Testis (tissue), 3 donors: ENCODE measurements around the gene MYOM1. TPM values are rescaled to one million over a fixed set of nuclear protein-coding genes. Genes with fewer than 3 reads are reported as not detected.

Experiments
- DNase-seq: peaks from one replicate; pipeline ENCODE4 v3.0.0-alpha.2; 2019
- H3K27ac ChIP-seq, 2 donors: fragments of 200-600 bp; sonication (generic); one replicate each; pipeline ENCODE4 v1.5.1; 2019
- H3K27me3 ChIP-seq: fragments of 200-600 bp; sonication (generic); one replicate; pipeline ENCODE4 v1.5.1; 2019
- H3K36me3 ChIP-seq: fragments of 200-600 bp; sonication (generic); one replicate; pipeline ENCODE4 v1.5.1; 2017; ENCODE audit warnings: low read depth; ENCODE audit errors: missing control alignments
- H3K4me1 ChIP-seq: fragments of 200-600 bp; sonication (generic); one replicate; pipeline ENCODE4 v1.5.1; 2019
- H3K4me3 ChIP-seq, 2 donors: fragments of 200-600 bp; sonication (generic); one replicate each; pipeline ENCODE4 v1.5.1; 2017 to 2019
- H3K9me3 ChIP-seq: fragments of 200-600 bp; sonication (generic); one replicate; pipeline ENCODE4 v1.5.1; 2017
- POLR2A ChIP-seq: fragments of 450-650 bp; IDR thresholded peaks from one replicate; pipeline ENCODE4 v1.6.1; 2017; ENCODE audit warnings: antibody characterized with exemption, mild to moderate bottlenecking, moderate library complexity
- WGBS, 2 donors: methylation state at CpG; one replicate each; pipeline ENCODE4 v1.1.5; 2018; 5-methylcytosine and 5-hydroxymethylcytosine counted together
- intact Hi-C: fragments of 100-400 bp; cut with DNase I; formaldehyde crosslinking; loops from one replicate; pipeline ENCODE4 v1.15.1; 2023; ENCODE audit warnings: low total_unique reads
- polyA plus RNA-seq: library from polyadenylated mRNA; stranded (reverse); fragments of 350-450 nt; fragmentation: Illumina TruSeq; extraction: RNeasy Lipid Tissue Mini Kit (QIAGEN cat#74804); gene quantifications from one replicate; pipeline ENCODE4 v1.2.3, GENCODE V29; 2014; ENCODE audit warnings: low read depth, low replicate concordance; ENCODE audit not compliant: insufficient read depth
- total RNA-seq, 2 donors: library from RNA; depleted of rRNA; stranded (reverse); fragments of >200 nt; gene quantifications; one replicate each; pipeline ENCODE4 v1.2.3, GENCODE V29; 2016
- TF ChIP-seq, protein P1 (sequence below), 3 experiments: fragments of 450-650 bp in 2 of 3; fragments of 200-600 bp in 1 of 3; sonication (generic) in 1 of 3; IDR thresholded peaks; one replicate each; pipeline ENCODE4 v1.5.1; 2016 to 2019; ENCODE audit warnings: antibody characterized with exemption in 3 of 3, mild to moderate bottlenecking in 2 of 3, moderate library complexity in 1 of 3

MYOM1 gene
- total and polyA plus RNA-seq, 3 donors from 2014 or later, result 9.1 to 19.9 (median 16.9) TPM

DNA sequence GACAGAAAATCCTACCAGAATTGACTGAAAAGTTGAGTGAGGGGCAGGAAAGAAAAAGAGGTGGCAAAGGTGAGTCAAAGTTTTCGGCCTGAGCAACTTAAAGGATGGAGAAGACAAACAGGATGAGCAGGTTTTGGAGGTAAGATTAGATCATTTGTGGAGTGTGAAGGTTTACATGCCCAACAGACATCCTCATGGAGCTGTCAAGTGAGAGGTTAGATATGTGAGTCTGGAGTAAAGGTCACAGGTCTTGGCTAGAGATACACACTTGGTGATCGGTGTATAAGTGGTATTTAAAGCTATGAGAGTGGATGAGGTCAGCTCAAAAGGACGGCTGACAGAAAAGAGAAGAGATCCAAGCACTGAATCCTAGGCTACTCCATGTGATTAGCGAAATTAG lies 16.7 kb upstream of the MYOM1 start:
- Histone ChIP-seq H3K27ac (no peak overlapping the region), H3K4me3 (no peak overlapping the region), H3K9me3 (no peaks in the 10 kb centered on the region), H3K36me3 (no peaks in the 10 kb centered on the region), H3K4me1 (no peaks in the 10 kb centered on the region), H3K27me3 (no peaks in the 10 kb centered on the region)
- intact Hi-C loops, result no loop called here
- no peak for DNase-seq
- WGBS, 2 donors, result 82 to 84% methylated on average over 4 of the region's 4 CpGs
- TF ChIP-seq, protein P1, sequence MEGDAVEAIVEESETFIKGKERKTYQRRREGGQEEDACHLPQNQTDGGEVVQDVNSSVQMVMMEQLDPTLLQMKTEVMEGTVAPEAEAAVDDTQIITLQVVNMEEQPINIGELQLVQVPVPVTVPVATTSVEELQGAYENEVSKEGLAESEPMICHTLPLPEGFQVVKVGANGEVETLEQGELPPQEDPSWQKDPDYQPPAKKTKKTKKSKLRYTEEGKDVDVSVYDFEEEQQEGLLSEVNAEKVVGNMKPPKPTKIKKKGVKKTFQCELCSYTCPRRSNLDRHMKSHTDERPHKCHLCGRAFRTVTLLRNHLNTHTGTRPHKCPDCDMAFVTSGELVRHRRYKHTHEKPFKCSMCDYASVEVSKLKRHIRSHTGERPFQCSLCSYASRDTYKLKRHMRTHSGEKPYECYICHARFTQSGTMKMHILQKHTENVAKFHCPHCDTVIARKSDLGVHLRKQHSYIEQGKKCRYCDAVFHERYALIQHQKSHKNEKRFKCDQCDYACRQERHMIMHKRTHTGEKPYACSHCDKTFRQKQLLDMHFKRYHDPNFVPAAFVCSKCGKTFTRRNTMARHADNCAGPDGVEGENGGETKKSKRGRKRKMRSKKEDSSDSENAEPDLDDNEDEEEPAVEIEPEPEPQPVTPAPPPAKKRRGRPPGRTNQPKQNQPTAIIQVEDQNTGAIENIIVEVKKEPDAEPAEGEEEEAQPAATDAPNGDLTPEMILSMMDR (IDR thresholded peaks at IDR 0.05), result no peak
- no peak for TF ChIP-seq POLR2A

DNA sequence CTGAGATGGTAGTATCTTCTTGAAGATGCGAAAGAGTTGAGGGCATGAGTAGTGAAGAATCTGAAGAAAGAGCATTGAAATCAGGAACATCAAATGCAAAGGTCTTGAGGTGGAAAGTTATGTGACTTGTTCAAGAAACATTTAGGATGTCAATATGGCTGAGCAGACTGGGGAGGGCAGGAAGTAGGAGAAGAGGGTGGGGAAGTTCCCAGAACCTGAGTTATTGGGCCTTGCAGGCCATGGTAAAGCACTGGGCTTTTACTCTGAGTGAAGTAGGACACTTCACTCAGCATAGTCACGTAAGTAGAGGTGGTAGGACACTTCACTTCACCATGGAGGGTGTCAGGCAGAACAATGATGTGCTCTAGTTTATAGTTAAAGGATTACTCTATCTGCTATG lies 16.1 kb upstream of the MYOM1 start:
- Histone ChIP-seq H3K36me3 (no peaks in the 10 kb centered on the region), H3K4me1 (no peaks in the 10 kb centered on the region), H3K27me3 (no peaks in the 10 kb centered on the region), H3K27ac (no peak overlapping the region), H3K9me3 (no peaks in the 10 kb centered on the region), H3K4me3 (no peak overlapping the region)
- 97 to 100% methylated on average over 2 of the region's 2 CpGs for WGBS, 2 donors
- no peak for TF ChIP-seq POLR2A
- TF ChIP-seq, protein P1 (IDR thresholded peaks at IDR 0.05), result no peak
- intact Hi-C loops, result no loop called here
- no peak for DNase-seq

DNA sequence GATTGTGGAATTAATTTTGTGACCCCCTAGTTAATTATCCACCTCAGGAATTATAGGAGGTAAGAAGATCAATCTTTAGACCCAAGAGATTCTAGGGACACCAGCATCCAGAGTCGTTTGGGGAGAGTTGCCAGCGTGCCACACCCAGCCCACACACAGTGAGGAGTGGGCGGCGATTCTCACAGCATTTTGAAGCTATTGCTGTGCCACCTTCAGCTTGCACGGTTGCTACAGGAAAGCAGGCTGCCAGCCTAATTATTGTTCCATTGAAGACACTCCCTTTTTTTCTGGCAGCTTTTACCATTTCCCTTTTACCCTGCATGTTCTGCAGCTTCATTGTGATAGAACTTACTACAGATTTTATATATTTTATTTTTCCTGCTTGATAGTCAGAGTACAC lies 14.7 kb upstream of the MYOM1 start:
- 53 to 70% methylated on average over 5 of the region's 5 CpGs for WGBS, 2 donors
- intact Hi-C loops, result no loop called here

DNA sequence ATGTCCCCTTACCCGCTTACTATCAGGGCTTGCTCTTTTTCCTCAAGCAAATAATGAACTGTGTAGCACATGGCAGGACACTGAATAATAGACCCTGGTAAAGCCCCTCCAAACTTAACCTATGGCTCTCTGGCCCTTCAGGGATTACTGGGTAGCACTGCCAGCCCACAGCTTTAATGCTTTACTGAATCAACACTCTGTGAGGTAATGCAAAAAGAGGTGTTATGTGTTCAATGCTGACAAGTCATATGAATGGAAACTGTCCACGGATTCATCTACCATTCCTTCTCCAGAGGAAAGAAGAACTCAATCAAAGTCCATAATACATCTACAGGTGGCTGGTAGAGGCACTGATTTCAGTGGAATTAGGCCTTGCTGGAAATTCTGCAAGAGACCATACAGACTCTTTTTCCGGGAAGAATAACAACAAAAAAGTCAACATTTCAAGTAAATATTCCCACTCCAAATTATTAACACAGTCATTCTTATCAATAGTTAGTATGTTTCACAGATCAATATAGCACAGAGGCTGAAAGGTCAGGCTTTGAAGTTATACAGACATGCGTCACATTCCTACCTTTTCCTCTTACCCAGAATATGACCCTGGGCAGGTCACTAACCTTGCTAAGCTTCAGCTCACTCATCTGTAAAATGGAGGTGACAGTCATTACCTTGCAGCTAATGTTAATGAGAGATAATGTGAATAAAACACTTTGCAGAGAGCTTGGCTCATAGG lies 13.8 kb upstream of the MYOM1 start:
- Histone ChIP-seq H3K4me1 (no peaks in the 10 kb centered on the region), H3K36me3 (no peaks in the 10 kb centered on the region), H3K27ac (no peak overlapping the region), H3K9me3 (no peaks in the 10 kb centered on the region), H3K27me3 (no peaks in the 10 kb centered on the region), H3K4me3 (no peak overlapping the region)
- intact Hi-C loops, result no loop called here
- no peak for TF ChIP-seq POLR2A
- TF ChIP-seq, protein P1 (IDR thresholded peaks at IDR 0.05), result no peak
- 93 to 95% methylated on average over 4 of the region's 4 CpGs for WGBS, 2 donors
- no peak for DNase-seq

More for the DNA sequence above, 14.7 kb upstream of the MYOM1 start:
- Histone ChIP-seq H3K4me3 (no peak overlapping the region), H3K27ac (no peak overlapping the region), H3K36me3 (no peaks in the 10 kb centered on the region), H3K27me3 (no peaks in the 10 kb centered on the region), H3K4me1 (no peaks in the 10 kb centered on the region), H3K9me3 (no peaks in the 10 kb centered on the region)
- DNase-seq, result no peak
- TF ChIP-seq, protein P1 (IDR thresholded peaks at IDR 0.05), result no peak
- TF ChIP-seq POLR2A, result no peak

DNA sequence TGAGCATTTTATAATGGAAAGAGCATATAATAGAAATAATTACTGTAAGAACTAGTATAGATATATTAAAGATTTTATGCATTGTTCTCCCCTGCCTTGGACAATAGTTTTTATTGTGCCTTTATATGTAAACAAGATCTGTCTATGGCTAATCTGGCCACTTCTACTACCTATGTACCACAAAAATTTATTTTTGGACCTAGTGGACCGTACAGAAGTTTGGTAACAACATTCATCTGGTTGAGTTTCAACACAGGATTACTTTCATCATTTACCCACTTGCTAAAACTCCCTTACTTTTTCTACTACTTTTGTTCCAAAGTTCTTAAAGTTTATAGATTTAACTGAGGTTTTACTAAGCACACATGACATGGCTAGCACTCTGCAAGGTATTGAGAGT lies 13.2 kb upstream of the MYOM1 start:
- TF ChIP-seq POLR2A, result no peak
- TF ChIP-seq, protein P1 (IDR thresholded peaks at IDR 0.05), result no peak
- H3K27me3 ChIP-seq, result no peaks in the 10 kb centered on the region
- DNase-seq, result no peak
- no peak overlapping the region for H3K27ac ChIP-seq
- H3K36me3 ChIP-seq, result no peaks in the 10 kb centered on the region
- intact Hi-C loops, result no loop called here
- no peaks in the 10 kb centered on the region for H3K4me1 ChIP-seq
- no peaks in the 10 kb centered on the region for H3K9me3 ChIP-seq
- H3K4me3 ChIP-seq, result no peak overlapping the region
- 78 to 79% methylated on average over 1 of the region's 1 CpG for WGBS, 2 donors
